ENCODE data around the gene TRH. TPM values are rescaled to one million over a fixed set of nuclear protein-coding genes. Genes with fewer than 3 reads are reported as not detected.

Gene TRH
- total and polyA plus RNA-seq, 9 donors, result 0.32 to 2.8 (median 0.81) TPM

DNA sequence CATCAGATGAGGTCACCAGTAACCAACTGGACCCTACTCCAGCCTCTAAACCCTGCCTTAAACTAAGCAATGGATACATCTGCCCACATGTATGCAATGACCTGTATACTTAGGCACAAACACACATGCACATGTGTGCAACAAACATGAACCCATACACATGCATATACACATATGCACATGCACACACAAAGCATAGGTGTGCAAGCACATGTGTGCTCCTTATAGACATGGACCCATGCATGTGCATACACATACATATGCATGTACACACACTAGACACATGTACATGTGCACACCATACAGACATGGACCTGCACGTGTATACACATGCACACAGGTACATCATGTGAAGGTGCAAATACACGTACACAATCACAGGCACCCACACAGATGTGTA is 8.6 kb upstream of the TRH start:
- intact Hi-C loops (cut with DNase I), result no loop called here
- TF ChIP-seq POLR2A (IDR thresholded peaks at IDR 0.05) (no peak), EP300 (IDR thresholded peaks at IDR 0.05) (no peak)
- TF ChIP-seq, protein P1, sequence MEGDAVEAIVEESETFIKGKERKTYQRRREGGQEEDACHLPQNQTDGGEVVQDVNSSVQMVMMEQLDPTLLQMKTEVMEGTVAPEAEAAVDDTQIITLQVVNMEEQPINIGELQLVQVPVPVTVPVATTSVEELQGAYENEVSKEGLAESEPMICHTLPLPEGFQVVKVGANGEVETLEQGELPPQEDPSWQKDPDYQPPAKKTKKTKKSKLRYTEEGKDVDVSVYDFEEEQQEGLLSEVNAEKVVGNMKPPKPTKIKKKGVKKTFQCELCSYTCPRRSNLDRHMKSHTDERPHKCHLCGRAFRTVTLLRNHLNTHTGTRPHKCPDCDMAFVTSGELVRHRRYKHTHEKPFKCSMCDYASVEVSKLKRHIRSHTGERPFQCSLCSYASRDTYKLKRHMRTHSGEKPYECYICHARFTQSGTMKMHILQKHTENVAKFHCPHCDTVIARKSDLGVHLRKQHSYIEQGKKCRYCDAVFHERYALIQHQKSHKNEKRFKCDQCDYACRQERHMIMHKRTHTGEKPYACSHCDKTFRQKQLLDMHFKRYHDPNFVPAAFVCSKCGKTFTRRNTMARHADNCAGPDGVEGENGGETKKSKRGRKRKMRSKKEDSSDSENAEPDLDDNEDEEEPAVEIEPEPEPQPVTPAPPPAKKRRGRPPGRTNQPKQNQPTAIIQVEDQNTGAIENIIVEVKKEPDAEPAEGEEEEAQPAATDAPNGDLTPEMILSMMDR (IDR thresholded peaks at IDR 0.05), result no peak
- Histone ChIP-seq H3K27ac (no peak overlapping the region), H3K4me3 (no peak overlapping the region), H3K9me3 (no peaks in the 10 kb centered on the region), H3K4me1 (ENCODE audit: insufficient read depth) (no peaks in the 10 kb centered on the region), H3K36me3 (no peaks in the 10 kb centered on the region), H3K27me3 (no peaks in the 10 kb centered on the region)
- DNase-seq, result no peak
- WGBS, 3 donors, result 85 to 90% (median 87%) methylated on average over 2 of the region's 2 CpGs

DNA sequence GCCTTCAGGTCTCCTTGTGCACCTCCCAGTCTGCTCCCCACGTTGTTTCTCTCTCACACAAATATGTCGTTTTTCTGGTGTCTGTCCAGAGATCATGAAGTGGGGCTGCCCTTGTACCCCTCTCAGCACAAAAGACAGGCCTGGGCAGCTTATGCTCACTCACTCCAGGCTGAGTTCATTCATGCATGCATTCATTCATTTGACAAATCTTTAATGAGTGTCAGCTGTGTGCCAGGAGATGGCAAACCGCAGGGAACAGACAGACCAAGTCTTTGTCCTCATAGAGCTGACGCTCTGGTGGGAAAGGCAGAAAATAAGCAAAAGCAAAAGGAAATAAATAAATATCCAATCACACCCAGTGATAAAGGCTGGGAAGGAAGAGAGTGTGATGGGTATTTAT is 7.6 kb upstream of the TRH start:
- no peaks in the 10 kb centered on the region for H3K27me3 ChIP-seq
- no peak for DNase-seq
- no peaks in the 10 kb centered on the region for H3K9me3 ChIP-seq
- H3K27ac ChIP-seq, result no peak overlapping the region
- no peaks in the 10 kb centered on the region for H3K36me3 ChIP-seq
- TF ChIP-seq EP300 (IDR thresholded peaks at IDR 0.05) (no peak), POLR2A (IDR thresholded peaks at IDR 0.05) (no peak)
- TF ChIP-seq, protein P1 (IDR thresholded peaks at IDR 0.05), result no peak
- intact Hi-C loops (cut with DNase I), result no loop called here
- WGBS, 3 donors, result 60 to 67% (median 67%) methylated on average over 4 of the region's 4 CpGs
- no peaks in the 10 kb centered on the region for H3K4me1 ChIP-seq (ENCODE audit: insufficient read depth)
- H3K4me3 ChIP-seq, result no peak overlapping the region

DNA sequence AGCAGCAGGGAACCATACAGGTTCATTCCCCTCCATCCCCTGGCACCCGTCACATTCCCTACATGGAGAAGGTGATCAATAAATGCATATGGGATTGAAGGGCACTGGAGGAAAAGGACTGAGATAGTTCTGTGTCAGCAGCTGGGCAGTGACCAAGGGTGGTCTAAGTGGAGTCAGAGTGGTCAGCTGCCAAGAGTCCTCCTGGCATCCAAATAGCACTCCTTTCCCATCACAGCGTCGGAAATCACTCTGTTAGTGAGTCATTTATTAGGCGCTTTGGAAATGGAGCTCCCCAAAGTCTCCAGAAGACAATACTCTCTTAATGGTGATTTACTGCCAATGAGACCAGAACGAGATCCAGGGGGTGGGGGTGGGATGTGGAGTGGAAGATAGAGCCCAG is 6.8 kb upstream of the TRH start:
- no peaks in the 10 kb centered on the region for H3K9me3 ChIP-seq
- DNase-seq, result no peak
- H3K27ac ChIP-seq, result no peak overlapping the region
- 58 to 63% (median 63%) methylated on average over 5 of the region's 5 CpGs for WGBS, 3 donors
- H3K36me3 ChIP-seq, result no peaks in the 10 kb centered on the region
- no peaks in the 10 kb centered on the region for H3K27me3 ChIP-seq
- H3K4me3 ChIP-seq, result no peak overlapping the region
- TF ChIP-seq, protein P1 (IDR thresholded peaks at IDR 0.05), result no peak
- no peak for TF ChIP-seq EP300 (IDR thresholded peaks at IDR 0.05)
- TF ChIP-seq POLR2A (IDR thresholded peaks at IDR 0.05), result no peak
- intact Hi-C loops (cut with DNase I), result no loop called here
- no peaks in the 10 kb centered on the region for H3K4me1 ChIP-seq (ENCODE audit: insufficient read depth)

DNA sequence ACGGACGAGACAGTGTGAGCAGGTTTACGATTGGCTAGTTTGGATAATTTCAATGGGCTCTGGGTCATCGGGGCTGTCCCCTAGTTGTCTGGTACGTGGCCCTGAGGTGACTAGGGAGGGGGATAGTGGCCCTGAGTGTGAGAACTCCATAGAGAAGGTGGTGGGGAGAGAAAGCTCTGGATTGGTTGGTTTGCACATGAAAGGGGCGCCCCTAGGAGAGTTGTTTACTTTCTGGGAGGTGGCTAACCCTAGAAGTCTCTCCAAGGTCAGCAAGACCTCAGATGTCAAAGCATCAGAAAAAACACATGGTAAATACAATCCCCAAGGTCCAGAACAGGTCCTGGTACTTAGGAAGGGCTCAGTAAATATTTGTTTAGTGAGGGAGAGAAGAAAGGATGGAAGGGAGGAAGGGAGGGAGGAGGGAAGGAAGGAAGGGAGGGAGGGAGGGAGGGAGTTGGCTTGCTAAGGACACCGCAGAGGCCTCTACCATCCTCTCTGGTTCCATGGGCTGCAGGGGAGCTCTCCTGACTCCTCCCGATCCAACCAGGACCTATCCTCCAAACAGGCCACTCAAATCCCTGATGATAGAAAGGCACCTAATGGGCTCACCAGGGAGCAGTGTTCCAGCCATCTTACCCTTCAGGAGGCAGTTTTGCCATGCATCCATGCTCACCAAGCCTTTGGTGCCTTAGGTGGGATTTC is 3.0 kb upstream of the TRH start:
- Histone ChIP-seq H3K27me3 (no peaks in the 10 kb centered on the region), H3K4me1 (ENCODE audit: insufficient read depth) (peaks cover 7% of the 10 kb centered on the region), H3K27ac (no peak overlapping the region), H3K9me3 (no peaks in the 10 kb centered on the region), H3K4me3 (no peak overlapping the region), H3K36me3 (no peaks in the 10 kb centered on the region)
- intact Hi-C loops (cut with DNase I), result no loop called here
- no peak for DNase-seq
- TF ChIP-seq, protein P1 (IDR thresholded peaks at IDR 0.05), result no peak
- no peak for TF ChIP-seq EP300 (IDR thresholded peaks at IDR 0.05)
- no peak for TF ChIP-seq POLR2A (IDR thresholded peaks at IDR 0.05)
- WGBS, 3 donors, result 43 to 46% (median 45%) methylated on average over 8 of the region's 8 CpGs

All from ovary (tissue), 9 donors.